Measurements from ENCODE around the gene DCLRE1A. TPM values are rescaled to one million over a fixed set of nuclear protein-coding genes. Genes with fewer than 3 reads are reported as not detected.
"Not testable (repeated sequence)": the region's sequence is repeated elsewhere in the genome, so short reads cannot be mapped to it uniquely, and the experiment has no call there.

Gene DCLRE1A
- total RNA-seq, 1 donor: 6.5 TPM

DNA sequence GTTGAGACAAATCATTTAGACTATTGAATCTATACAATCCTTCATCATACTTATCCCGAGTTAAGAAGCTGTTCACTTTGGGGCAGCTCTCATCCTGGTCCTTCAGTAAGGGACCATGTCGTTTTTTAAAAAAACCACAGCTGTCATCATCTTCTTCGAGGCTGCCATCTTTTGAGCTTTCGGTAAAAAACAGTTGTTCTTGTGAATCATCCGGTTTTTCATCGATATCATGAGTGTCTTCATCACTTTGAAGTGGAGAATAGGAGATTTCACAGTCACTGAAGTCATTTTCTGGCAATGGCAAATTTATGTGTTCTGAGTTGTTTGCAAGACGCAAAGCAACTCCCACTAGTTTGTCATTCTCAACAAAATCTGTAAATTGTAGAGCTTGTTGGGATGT, 3.9 kb downstream of the DCLRE1A start:
- TF ChIP-seq, protein P1, sequence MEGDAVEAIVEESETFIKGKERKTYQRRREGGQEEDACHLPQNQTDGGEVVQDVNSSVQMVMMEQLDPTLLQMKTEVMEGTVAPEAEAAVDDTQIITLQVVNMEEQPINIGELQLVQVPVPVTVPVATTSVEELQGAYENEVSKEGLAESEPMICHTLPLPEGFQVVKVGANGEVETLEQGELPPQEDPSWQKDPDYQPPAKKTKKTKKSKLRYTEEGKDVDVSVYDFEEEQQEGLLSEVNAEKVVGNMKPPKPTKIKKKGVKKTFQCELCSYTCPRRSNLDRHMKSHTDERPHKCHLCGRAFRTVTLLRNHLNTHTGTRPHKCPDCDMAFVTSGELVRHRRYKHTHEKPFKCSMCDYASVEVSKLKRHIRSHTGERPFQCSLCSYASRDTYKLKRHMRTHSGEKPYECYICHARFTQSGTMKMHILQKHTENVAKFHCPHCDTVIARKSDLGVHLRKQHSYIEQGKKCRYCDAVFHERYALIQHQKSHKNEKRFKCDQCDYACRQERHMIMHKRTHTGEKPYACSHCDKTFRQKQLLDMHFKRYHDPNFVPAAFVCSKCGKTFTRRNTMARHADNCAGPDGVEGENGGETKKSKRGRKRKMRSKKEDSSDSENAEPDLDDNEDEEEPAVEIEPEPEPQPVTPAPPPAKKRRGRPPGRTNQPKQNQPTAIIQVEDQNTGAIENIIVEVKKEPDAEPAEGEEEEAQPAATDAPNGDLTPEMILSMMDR (IDR thresholded peaks at IDR 0.05; ENCODE audit: insufficient read depth, low read depth, low read length): no peak
- H3K4me3 ChIP-seq (ENCODE audit: low read depth, low read length): no peak overlapping the region
- no peak for DNase-seq (ENCODE audit: low read depth)

DNA sequence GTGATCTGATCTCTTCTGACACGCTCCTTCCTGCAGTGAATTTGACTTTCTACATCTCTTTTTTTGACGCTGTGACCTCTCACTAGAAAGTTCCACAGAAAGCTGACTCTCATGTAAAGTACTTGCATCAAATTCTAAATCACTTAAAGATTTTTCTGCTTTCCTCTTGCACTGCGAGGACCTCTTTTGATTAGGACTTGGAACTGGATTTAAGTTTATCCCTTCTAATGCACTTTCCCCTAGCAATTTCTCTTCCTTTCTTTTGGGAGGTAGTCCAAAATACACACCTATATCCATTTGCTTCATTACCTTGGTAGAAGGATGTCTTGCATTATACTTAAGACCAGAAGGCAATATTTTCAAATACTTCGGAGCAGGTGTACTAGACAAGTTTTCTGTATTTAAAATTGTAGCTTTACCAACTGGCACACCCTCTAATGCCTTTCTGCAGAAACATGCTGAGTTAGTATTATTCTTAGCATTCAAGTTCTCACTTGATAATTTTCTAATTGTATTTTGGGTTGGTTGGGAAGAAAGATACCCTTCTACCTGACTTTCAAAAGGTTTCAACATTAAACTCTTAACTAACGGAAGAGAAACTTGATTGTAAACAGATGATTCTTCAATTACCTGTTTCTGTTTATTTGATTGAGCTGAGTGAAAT, 4.6 kb downstream of the DCLRE1A start:
- TF ChIP-seq, protein P1 (IDR thresholded peaks at IDR 0.05; ENCODE audit: insufficient read depth, low read depth, low read length): no peak

DNA sequence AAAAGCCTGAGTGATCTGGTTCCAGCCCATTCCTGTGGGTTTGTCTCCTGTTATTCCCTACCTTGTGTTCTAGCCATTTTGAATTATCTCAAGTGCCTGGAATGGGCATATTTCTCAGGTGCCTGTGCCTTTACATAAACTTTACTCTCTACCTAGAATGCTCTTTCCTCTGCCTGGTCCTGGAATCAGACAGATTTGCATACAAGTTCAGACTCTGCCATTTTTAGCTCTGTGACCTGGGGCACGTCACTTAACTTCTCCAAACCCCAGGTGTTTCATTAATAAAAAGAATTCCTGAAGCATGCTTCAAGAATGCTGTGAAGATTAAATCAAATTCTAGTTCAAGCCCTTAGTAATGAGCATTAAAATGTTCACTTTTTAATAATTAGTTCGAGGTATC, 7.8 kb downstream of the DCLRE1A start:
- no peak for DNase-seq (ENCODE audit: low read depth)
- TF ChIP-seq, protein P1 (IDR thresholded peaks at IDR 0.05; ENCODE audit: insufficient read depth, low read depth, low read length): no peak
- H3K4me3 ChIP-seq (ENCODE audit: low read depth, low read length): no peak overlapping the region

More for the DNA sequence above, 4.6 kb downstream of the DCLRE1A start:
- no peak overlapping the region for H3K4me3 ChIP-seq (ENCODE audit: low read depth, low read length)
- no peak for DNase-seq (ENCODE audit: low read depth)

DNA sequence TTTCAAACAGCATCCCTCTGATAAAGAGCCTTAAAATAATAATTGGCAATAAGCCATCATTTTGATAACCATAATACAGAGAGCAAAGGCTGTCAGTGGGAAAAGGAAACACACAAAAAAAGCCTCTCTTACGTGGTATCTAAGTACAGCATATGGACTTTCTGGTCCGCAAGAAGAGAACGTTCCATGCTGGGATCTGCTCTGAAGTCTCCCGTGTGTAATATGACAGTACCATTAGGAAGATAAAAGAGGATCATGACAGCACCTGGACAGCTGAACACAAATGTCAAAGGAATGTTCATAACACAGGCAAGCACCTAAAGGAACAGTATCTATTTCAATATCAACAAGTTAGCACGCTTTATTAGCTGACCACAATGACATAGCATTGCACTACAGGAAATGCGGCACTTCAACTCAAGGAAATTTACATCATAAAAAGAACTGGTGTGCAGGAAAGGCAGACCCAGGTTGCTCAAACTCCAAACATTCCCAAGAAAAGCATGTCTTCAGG, 9.9 kb downstream of the DCLRE1A start:
- no peak for DNase-seq (ENCODE audit: low read depth)
- TF ChIP-seq, protein P1 (IDR thresholded peaks at IDR 0.05; ENCODE audit: insufficient read depth, low read depth, low read length): no peak
- no peak overlapping the region for H3K4me3 ChIP-seq (ENCODE audit: low read depth, low read length)

DNA sequence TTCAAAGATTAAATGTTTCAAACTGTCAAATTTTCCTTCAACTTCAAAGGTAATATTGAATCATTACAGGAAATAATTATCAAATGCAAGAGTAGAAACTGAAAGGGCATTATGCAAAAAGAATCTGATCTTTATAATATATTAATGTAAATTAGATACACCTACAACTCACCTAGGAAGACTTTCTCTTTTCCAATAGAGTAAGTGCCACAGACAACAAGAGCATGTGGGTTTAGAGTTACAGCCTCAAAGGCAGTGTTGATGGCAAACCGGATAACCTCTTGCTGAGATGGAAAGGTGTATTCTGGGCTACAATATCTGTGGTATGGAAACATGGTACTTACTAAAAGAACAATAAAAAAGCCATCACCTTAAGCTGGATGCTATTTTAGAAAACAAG, 11.7 kb downstream of the DCLRE1A start:
- TF ChIP-seq, protein P1 (IDR thresholded peaks at IDR 0.05; ENCODE audit: insufficient read depth, low read depth, low read length): no peak
- no peak for DNase-seq (ENCODE audit: low read depth)

DNA sequence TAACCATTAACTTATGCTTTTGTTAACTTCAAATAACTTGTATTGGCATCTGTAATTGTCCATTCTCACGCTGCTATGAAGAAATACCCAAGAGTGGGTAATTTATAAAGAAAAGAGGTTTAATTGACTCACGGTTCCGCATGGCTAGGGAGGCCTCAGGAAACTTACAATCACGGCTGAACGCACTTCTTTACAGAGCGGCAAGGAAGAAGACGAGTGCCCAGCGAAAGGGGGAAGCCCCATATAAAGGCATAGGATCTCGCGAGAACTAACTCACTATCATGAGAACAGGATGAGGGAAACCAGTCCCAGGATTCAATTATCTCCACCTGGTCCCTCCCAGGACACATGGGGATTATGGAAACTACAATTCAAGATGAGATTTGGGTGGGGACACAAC, 25.3 kb downstream of the DCLRE1A start:
- not testable (repeated sequence) for DNase-seq (ENCODE audit: low read depth)

More for the DNA sequence above, 11.7 kb downstream of the DCLRE1A start:
- no peak overlapping the region for H3K4me3 ChIP-seq (ENCODE audit: low read depth, low read length)

DNA sequence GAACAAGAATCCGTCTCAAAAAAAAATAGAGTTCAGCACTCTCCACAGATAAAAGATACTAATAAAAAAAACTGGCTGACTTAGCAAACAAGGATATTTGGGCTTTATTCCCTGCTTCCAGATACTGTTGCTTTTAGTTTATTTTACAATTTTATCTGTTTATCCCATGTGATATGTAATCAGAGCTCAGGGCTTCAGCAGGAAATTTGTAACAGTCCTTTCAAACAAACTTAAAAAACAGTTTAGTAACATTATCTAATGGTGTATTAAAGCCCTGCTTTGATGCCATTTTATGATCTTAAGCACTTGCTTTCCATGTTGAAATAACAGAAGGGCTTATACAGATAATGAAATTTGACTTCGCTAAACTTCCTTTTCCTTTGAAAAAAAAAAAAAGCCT, 28.1 kb downstream of the DCLRE1A start:
- TF ChIP-seq, protein P1 (IDR thresholded peaks at IDR 0.05; ENCODE audit: insufficient read depth, low read depth, low read length): no peak

More for the DNA sequence above, 25.3 kb downstream of the DCLRE1A start:
- H3K4me3 ChIP-seq (ENCODE audit: low read depth, low read length): not testable (repeated sequence)

More for the DNA sequence above, 28.1 kb downstream of the DCLRE1A start:
- H3K4me3 ChIP-seq (ENCODE audit: low read depth, low read length): no peak overlapping the region
- peak; percentile 78 for DNase-seq (ENCODE audit: low read depth)
